Body of pancreas (tissue), 4 donors: Measurements from ENCODE around the gene GSK3B.

ENCODE experiments used
- CTCF ChIP-seq, 7 experiments: fragments of 450-650 bp in 4 of 7; fragments of 200-600 bp in 3 of 7; sonication (generic) in 3 of 7; IDR thresholded peaks; one replicate each; pipeline ENCODE4 v1.5.1; 2016 to 2019; ENCODE audit warnings: antibody characterized with exemption in 7 of 7
- POLR2A ChIP-seq, 3 donors: fragments of 450-650 bp; IDR thresholded peaks; one replicate each; pipeline ENCODE4 v1.6.1; 2016; ENCODE audit warnings: antibody characterized with exemption in 3 of 3, mild to moderate bottlenecking in 2 of 3

GRCh38 chr3:120028271-120029047 is 65.8 kb downstream of the GSK3B start:
- TF ChIP-seq CTCF (IDR thresholded peaks at IDR 0.05) (no peak), POLR2A (IDR thresholded peaks at IDR 0.05) (no peak)
